ENCODE measurements around the gene GJB3. TPM values are rescaled to one million over a fixed set of nuclear protein-coding genes. Genes with fewer than 3 reads are reported as not detected.

The GJB3 gene
- total RNA-seq, 1 experiment from 2014 or later = 0.52 TPM

DNA sequence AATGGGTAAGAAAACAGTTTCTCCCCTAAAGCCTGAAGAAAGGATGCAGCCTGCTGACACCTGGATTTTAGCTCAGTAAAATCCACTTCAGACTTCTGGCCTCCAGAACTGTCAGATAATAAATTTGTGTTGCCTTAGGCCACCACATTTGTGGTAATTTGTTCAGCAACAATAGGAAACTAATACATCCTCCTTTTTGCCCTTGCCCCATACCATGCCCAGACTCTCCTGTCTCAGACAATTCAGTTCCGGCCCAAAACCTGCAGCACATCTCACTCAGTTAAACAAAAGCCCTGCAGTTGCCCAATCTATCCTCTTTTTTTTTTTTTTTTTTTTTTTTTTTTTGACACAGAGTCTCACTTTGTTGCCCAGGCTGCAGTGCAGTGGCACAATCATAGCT, 52.7 kb downstream of the GJB3 start:
- DNase-seq = no peak
- H3K36me3 Mint-ChIP-seq (ENCODE audit: insufficient read depth, unreplicated experiment) = no peaks in the 10 kb centered on the region
- POLR2A ChIA-PET = interaction anchor here (0.6 kb wide), 1 partner anchor 8 kb away, joined by 4 read pairs; no protein-coding TSS in a partner anchor

More for the DNA sequence above, 52.7 kb downstream of the GJB3 start:
- H3K27ac Mint-ChIP-seq (ENCODE audit: unreplicated experiment) = no peak overlapping the region
- CTCF ChIA-PET = interaction anchor here (0.7 kb wide), 1 partner anchor 12 kb away, joined by 3 read pairs; no protein-coding TSS in a partner anchor
- Histone ChIP-seq H3K9me3 (no peaks in the 10 kb centered on the region), H3K36me3 (ENCODE audit: control insufficient read depth, insufficient read depth, low read length) (no peaks in the 10 kb centered on the region), H3K4me3 (ENCODE audit: low read depth, low read length) (no peak overlapping the region), H3K27me3 (replicated peaks; ENCODE audit: control insufficient read depth, insufficient read depth, low read length) (no peaks in the 10 kb centered on the region), H3K4me1 (no peaks in the 10 kb centered on the region)
- H3K9me3 Mint-ChIP-seq (ENCODE audit: unreplicated experiment) = no peaks in the 10 kb centered on the region
- no peaks in the 10 kb centered on the region for H3K27me3 Mint-ChIP-seq (ENCODE audit: insufficient read depth, unreplicated experiment)
- intact Hi-C loops (cut with micrococcal nuclease; ENCODE audit: unreplicated experiment) = no loop called here
- H3K4me1 Mint-ChIP-seq (ENCODE audit: low read depth, unreplicated experiment) = no peaks in the 10 kb centered on the region
- H3K4me3 Mint-ChIP-seq (ENCODE audit: unreplicated experiment) = no peak overlapping the region
- BruUV-seq (replicated peaks) = no TSS peak
- TF ChIP-seq, protein P1, sequence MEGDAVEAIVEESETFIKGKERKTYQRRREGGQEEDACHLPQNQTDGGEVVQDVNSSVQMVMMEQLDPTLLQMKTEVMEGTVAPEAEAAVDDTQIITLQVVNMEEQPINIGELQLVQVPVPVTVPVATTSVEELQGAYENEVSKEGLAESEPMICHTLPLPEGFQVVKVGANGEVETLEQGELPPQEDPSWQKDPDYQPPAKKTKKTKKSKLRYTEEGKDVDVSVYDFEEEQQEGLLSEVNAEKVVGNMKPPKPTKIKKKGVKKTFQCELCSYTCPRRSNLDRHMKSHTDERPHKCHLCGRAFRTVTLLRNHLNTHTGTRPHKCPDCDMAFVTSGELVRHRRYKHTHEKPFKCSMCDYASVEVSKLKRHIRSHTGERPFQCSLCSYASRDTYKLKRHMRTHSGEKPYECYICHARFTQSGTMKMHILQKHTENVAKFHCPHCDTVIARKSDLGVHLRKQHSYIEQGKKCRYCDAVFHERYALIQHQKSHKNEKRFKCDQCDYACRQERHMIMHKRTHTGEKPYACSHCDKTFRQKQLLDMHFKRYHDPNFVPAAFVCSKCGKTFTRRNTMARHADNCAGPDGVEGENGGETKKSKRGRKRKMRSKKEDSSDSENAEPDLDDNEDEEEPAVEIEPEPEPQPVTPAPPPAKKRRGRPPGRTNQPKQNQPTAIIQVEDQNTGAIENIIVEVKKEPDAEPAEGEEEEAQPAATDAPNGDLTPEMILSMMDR (IDR thresholded peaks at IDR 0.05; ENCODE audit: insufficient read depth in 1 of 2, low read depth in 1 of 2, low read length in 1 of 2, severe bottlenecking in 1 of 2, unreplicated experiment in 1 of 2) = no peak

Other genes starting within 250 kb of the GJB3 start
- not detected in 2 replicates for gene GJB5, start 26.2 kb upstream of the GJB3 start, total RNA-seq (2022)
- not detected in 2 replicates for gene GJB4, start 21.5 kb upstream of the GJB3 start, total RNA-seq (2022)
- gene GJA4, start 11.8 kb downstream of the GJB3 start, total RNA-seq (2022) = not detected in 2 replicates
- 19.3 and 21.2 TPM in 2 replicates for gene SMIM12, start 78.5 kb downstream of the GJB3 start, total RNA-seq (2022)
- gene DLGAP3, start 148.4 kb downstream of the GJB3 start, total RNA-seq (2022) = 0.16 and 0.42 TPM in 2 replicates
- 13.0 and 13.9 TPM in 2 replicates for gene TMEM35B, start 204.1 kb downstream of the GJB3 start, total RNA-seq (2022)